CD4-positive, alpha-beta T cell treated with Interleukin-17A for 4 hours (primary cell): Measurements from ENCODE around the gene PTPRU.

ENCODE experiments used
- DNase-seq: peaks from one replicate; pipeline ENCODE4 v3.0.0-alpha.2; 2020; ENCODE audit warnings: mixed read lengths

PTPRU gene

DNA sequence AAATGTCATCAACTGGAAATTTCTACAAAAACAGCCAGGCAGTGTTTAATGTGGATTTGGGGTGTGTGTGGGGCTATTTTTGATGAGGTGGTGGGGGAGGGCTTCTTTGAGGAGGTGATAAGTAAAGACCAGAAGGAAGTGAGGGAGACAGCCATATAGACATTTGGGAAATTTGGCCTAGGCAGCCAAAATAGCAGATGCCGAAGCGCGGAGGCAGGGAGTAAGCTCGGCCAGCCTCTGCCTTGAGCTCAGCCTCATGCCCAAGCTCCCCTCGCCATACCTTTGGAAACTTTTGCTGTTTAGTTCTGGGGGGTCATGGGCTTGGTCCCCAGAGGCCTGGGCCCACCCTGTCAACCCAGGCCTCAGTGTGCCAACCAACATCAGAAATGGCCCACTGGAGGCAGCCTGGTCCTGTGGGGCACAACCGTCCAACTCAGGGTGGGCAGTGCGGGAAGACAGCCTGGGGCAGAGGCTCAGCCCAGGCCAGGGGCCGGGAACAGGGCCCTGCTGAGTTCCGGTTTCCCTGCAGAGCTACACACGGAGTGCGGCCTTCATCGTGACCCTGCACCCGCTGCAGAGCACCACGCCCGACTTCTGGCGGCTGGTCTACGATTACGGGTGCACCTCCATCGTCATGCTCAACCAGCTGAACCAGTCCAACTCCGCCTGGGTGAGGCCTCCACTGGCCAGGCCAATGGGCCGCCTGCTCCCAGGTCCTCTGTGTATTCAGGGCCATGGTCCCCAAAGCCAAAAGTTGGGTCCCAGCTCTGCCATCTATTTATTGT lies 84.0 kb downstream of the PTPRU start:
- no peak for DNase-seq

DNA sequence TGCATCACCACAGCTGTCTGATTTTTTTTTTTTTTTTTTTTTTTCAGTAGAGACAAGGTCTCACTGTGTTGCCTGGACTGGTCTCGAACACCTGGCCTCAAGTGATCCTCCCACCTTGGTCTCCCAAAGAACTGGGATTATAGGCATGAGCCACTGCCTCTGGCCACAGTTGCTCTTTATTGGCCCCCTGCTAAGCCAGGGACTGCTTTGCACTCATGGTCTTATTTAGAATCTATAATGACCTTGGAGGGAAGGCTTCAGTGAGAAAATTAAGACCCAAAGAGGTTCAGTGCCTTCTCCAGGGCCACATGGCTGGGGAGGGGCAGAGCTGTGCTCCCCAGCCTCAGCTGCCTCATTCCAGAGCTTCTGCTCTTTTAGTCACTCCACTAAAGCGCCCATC lies 84.9 kb downstream of the PTPRU start:
- DNase-seq = no peak

DNA sequence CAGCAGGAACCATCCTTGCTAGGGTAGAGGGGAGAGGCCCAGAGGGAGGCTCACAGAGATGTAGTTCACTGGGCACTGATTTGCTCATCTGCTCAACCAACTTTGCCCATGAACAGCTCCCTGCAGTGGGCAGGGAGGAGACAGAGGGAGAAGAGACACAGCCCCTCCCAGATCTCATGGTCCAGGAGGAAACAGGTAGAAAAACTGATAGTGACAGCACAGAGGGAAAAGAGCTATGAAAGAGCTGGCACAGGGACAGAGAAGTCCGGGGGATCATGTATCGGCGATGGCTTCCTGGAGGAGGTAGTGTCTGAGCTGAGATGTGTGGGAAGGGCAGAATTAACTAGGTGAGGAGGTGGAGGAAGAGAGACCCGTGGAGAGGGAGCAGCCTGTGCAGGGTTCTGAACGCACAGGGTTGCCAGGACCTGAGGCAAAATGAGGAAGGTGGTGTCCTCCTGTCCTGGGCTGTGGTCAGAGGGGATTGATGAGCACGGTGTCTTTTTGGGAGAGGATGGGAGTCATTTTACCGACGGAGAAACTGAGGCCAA lies 85.9 kb downstream of the PTPRU start:
- DNase-seq = no peak

DNA sequence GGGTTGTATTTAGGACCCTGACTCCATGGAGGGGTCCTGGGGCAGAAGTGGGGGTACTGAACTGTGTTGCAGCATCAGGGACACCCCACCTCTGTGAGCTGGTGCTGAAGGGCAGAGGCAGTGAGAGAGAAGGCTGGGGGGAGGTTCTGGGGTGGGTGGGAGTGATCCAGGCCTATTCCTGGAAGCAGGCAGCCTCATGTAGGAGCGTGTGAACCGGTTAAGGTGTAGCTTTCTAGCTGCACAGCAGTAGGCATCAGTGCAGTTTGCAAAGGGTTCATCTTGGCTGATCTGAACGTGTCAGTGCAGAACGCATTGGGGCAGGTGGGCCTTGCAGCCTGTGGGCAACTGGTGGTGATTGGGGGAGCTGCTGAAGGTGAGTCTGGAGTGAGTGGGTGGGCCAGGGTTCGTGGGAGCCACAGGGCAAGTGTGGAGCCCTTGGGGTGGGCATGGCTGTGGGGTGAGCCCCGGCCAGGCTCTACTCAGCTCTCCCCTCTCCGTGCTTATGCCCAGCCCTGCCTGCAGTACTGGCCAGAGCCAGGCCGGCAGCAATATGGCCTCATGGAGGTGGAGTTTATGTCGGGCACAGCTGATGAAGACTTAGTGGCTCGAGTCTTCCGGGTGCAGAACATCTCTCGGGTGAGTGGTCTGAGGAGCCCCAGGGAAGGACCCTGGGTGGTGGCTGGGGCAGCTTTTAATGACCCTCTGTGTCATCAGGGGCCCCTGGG lies 86.7 kb downstream of the PTPRU start:
- no peak for DNase-seq

DNA sequence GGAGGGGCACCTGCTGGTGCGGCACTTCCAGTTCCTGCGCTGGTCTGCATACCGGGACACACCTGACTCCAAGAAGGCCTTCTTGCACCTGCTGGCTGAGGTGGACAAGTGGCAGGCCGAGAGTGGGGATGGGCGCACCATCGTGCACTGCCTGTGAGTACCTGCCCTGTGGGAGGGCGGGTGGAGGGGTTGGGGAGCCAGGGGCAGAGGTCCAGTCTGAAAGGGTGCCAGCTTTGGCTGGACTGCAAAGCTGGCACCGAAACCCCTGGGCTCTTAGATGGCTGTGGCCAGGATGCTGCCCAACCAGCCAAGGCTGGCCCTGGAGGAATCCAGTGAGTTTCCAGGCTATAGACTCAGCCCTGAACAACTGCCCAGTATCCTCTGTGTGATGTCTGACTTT lies 87.3 kb downstream of the PTPRU start:
- DNase-seq = no peak

DNA sequence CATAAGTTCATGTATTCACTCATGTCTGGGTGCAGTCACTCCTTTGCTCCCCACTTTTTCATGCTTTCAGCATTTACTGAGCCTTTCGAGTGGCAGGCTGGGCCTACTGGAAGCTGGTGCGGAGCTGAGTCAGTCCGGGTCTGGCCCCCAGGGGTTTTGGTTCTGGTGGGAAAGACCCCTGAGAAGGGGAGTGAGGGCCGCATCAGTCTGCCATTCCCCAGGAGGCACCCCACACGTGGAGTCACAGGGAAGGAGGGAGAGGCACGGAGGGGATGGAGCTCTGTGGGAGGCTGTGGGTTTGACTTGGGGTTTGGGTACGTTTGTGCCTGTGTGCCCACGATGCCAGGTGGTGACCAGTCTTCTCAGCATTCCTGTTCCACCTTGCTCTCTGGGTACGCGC lies 87.9 kb downstream of the PTPRU start:
- DNase-seq = no peak

DNA sequence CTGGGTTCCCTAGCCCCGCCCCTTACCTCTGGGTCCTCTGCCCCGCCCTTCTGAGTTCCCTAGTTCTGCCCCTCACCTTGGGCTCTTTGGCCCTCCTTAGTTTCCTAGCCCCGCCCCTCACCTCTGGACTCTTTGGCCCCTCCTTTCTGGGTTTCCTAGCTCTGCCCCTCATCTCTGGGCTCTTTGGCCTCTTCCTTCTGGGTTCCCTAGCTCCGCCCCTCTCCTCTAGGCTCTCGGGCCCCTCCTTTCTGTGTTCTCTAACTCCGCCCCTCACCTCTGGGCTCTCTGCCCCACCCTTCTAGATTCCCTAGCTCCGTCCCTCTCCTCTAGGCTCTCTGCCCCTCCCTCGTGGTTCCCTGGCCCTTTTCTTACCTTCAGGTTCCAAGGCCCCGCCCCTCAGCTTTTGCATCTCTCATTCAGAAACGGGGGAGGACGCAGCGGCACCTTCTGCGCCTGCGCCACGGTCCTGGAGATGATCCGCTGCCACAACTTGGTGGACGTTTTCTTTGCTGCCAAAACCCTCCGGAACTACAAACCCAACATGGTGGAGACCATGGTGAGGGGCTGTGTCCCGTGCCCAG lies 88.5 kb downstream of the PTPRU start:
- no peak for DNase-seq

DNA sequence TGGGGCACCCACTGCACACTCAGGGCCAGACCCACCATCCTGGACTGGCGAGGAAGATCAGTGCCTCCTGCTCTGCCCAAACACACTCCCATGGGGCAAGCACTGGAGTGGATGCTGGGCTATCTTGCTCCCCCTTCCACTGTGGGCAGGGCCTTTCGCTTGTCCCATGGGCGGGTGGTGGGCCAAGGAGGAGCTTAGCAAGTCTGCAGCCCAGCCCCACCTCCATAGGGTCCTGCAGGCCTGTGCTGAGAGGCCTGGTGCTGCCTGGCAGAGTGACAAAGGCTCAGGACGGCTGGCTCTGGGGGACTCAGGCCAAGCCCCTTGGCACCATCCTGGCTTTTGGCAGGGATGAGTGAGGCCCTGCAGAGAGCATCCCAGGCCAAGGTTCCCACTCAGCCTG lies 89.4 kb downstream of the PTPRU start:
- DNase-seq = no peak

DNA sequence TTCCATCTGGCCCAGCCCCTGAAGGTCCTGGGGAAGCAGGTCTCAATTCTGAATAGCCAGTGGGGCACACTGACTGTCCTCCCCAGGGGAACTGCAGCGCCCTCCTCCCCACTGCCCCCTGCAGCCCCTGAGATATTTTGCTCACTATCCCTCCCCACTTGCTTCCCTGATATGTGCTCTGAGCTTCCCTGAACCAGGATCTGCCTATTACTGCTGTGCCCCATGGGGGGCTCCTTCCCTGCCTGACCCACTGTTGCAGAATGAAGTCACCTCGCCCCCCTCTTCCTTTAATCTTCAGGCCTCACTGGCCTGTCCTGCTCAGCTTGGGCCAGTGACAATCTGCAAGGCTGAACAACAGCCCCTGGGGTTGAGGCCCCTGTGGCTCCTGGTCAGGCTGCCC lies 89.8 kb downstream of the PTPRU start:
- no peak for DNase-seq

DNA sequence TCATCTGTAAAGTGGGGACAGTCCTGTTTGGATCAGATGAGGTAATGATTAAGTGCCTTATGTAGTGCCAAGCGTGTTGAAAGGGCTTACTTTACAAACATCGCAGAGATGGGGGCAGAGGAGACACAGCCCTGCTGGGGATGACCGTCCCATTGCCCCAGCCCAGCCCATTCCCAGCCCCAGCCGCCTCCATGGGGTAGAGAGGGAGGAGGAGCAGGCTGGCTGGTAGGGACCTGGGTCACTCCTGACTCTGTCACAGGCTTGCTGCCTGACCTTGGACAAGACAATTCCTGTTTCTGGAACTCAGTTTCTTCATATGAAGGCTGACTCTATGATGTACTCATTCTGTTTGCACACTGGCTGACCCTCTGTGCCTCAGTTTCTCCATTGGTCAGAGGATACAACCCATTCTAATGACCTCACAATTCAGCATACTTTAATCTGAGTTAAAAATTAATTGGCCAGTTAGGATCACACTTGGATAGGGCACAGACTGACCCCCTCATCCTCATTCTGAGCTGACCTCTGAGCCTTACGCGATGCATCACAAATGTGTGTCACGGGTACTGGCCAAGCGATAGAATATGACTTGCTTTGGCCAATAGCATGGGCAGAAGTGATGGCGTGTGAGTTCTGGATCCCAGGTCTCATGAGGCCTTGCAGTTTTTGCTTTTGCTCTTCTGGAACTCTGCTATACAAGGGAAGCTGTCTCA lies 91.1 kb downstream of the PTPRU start:
- DNase-seq = no peak

DNA sequence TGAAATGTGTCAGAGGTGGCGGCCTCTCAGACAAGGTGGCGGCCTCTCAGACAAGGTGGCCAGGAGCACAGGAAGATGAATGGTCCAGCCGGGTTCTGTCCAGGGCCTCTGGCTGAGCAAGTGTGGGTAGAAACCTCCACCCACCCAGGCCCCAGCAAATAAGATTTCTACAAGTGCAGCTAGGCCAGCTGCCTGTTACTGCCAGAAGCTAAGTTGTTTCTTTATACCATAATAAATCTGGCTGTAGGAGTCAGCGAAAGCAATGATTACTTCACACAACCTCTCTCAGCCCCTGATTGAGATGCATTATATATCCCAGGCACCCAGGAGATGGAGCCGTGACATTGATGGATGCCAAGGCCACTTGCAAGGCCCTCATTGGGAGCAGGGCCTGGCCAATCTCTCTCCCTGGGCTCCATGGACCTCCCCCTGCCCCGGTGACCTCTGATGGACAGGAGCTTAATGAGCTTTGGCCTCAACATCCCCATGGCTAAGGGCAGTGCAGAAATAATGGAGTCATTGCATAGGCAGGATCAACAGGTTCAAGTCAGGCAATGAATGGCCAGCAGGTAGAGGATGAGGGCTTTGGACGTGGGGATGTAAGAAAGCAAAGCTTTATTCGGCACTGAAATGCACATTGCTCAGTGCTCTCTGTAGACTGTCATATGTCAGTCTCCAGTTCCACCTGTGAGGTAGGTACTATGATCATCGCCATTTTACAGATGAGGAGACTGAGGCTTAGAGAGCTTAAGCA lies 92.9 kb downstream of the PTPRU start:
- no peak for DNase-seq

DNA sequence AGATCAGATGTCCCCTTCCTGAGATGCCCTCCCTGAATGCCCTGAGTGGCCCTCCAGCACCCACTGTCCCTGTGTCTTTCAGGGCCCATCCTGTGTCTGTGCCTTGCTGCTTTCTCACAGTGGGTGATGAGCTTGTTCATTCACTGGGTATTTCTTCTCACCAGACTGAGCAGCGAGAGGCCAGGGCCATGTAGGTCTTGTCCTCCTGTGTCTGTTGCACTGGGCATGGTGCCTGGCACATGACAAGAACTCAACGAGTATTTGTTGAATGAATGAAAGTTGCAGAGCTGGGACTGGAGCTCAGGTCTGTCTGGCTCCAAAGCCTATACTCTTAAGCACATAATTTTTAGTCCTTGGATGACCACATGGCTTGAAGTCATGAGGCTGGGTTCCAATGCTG lies 93.8 kb downstream of the PTPRU start:
- DNase-seq = no peak

DNA sequence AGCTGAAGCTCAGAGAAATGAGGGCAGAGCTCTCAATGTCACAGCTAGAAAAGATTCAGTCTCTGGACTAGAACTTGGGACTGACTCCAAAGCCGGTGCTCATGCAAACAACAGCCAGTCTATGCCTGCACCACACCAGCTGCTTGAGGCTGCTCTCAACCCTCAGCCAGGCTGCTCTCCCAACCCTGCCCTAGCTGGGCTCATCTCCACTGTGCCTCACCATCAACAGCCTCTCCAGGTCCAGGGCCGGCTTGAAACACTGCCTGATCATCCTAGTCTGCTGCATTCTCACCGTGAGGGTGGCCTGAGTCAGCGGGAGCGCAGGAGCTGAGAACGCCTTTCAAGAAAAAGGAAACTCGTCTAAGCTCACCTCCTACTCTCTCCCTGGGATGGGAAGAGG lies 94.5 kb downstream of the PTPRU start:
- no peak for DNase-seq

DNA sequence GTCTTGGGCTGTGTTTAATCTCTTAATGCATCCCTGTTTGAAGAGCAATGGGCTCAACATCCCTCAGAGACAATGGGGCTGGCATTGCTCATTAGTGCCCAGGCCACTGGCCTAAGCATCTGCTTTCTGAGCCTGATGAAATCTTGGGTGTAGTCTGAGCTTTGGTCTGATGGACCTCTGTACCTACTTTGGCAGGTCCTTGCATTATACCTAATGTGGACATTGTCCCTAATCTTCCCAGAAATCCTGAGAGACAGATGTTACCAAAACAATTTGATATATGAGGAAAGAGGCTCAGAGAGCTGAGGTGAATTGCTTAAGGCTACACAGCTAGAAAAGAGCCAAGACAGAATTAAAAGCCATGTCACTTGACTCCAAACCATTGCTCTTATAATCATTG lies 95.0 kb downstream of the PTPRU start:
- DNase-seq = no peak

DNA sequence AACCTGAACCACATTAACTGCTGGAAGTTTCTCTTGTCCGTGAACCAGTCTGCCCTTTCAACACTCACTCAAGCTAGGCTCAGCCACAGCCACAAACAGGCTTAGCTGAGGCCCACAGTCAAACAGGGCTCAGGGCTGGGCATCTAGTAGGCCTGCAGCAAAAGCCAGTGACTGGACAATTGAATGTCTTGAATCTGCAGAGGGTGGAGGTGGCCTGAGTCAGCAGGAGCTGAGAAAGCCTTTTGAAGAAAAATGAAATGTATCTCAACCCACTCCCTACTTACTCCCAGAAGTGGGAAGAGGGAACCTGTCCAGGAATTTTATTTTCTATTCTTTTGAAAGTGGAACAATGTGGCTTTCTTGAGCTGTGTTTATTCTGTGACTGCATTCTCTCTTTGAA lies 95.4 kb downstream of the PTPRU start:
- no peak for DNase-seq

DNA sequence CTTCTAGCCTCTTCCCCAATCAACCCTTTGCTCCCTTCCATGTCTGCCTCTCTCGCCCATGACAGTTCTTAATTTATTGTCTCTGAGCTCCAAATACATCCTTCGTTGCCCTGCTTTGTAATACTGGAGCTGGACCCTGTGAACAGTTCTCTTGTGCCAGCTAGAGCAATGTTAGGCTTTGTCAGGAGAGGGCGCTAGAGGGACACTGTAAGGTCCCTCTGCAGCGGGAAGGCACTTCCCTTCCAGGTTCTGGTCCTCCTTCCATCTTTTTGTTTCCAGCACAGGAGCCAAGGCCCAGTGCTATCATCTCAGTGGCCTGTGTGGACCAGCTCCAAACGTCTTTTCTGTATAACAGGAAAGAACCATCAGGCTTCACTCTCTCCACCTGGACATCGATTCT lies 95.9 kb downstream of the PTPRU start:
- no peak for DNase-seq

DNA sequence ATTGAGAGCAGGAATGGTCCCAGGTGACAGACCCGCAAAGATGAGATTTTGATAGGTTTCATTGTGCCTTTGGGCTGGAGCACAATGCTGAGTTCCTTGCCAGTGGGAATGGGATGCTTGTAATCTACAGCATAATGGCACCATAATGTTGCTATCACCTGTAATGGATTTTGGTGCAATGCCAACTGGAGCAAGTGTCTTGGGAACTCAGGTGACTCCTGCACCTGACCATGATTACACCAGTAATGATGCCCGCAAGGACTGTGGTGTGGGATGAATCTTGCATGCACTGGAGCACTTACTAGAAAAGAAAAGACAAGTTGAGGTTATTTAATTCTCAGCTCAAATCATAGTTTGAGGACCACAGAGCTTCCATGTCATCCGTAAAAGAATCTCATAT lies 96.7 kb downstream of the PTPRU start:
- DNase-seq = no peak

DNA sequence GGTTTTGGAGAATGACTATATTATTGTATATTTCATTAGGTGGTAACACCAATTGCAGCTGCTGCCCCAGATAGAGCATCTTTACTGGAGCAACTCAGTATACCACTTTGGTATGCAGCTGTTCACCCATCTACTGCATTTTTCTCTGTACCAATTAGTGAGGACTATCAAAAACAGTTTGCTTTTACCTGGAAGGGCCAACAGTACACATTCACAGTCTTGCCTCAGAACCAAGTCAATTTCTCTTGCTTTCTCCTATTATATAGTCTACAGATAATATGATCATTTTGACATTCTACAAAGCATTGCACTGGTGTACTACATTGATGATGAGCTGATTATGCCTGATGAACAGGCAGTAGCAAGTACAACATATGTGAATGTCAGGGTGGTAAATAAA lies 99.3 kb downstream of the PTPRU start:
- DNase-seq = no peak

DNA sequence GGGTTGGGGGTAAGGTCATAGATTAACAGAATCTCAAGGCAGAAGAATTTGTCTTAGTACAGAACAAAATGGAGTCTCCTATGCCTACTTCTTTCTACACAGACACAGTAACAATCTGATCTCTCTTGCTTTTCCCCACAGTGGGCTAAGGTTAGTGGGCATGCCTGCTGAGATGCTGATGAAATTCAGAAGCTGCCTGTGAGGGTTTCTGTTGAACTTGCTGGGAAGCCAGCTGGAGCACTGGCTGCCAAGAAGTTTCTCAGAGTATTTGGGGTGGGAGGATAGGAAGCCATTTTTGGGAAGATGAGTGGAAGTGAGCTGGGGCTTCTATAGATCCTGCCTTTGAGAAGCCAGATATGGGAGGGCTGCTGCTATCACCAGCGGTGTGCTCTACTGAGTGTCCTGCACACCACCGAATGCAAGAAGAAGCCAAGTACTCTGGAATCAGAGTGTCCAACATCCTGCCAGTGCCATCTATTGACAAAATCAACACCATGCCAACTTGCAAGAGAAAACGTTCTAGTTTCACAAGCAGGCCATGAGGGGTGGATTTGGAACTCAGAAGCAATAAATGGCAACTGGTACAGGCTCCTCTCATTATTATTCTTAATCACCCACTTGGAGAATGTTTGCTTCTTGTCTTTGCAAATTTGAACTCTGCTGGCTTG lies 102.7 kb downstream of the PTPRU start:
- DNase-seq = no peak

DNA sequence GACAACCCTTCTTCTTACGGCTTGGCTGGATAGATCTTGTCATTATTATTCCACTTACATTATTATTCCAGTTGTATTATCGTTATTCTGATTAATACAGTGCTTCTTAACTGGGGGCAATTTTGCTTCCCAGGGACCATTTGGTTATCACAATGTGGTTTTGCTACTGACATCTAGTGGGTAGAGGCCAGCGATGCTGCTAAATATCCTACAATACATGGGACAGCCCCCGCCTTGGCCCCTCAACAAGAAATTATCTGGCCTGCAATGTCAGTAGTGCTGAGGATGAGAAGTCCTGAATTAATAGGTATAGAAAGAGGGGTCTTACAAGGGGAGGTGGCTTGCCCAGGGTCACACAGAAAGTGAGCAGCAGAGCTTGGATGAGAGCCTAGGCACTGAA lies 105.6 kb downstream of the PTPRU start:
- no peak for DNase-seq

DNA sequence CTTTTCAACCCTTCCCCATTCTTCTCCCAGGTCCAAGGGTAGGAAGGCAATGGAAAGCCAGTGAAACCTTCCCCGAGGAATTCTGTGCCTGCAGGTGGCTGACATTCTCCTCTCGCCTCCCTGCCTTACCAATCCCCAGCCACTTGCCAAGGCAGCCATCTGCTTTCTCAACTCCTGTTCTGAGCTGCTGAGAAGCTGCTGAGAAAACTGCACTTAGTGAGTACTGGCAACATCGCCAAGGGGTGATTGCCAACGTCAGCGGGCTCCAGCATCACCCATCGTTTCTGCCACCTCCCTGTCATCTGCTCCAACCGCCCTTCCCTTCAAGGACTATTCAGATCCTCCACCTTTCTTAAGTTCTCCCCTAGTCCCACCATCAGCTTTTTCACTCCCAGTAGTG lies 106.0 kb downstream of the PTPRU start:
- no peak for DNase-seq

DNA sequence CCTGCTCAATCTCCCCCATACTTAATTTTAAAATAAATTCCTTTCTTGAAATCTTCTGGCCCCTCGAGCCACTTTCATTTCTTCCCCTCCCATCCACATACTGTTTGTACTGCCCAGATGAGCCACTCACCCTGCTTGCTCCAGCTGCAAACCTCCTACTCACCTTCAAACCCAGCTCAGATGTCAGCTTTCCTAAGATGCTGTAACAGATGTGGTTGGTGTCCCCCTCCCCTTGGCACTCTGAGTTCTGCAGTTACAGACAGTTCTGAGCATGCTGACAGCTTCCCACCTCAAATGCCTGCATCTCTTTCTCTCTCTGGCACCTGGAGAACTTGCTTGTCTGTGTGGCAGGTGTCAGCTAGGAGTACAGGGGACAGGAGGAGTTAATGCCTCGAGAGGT lies 106.7 kb downstream of the PTPRU start:
- DNase-seq = no peak
